H1 (cell line): ENCODE measurements around the gene COL27A1. TPM values are rescaled to one million over a fixed set of nuclear protein-coding genes. Genes with fewer than 3 reads are reported as not detected.

Experiments used
- CTCF ChIA-PET: fragments of 300-600 bp; sonication (Branson Sonifier 250); formaldehyde crosslinking; loops from one replicate; lab custom pipeline; 2021; ENCODE audit not compliant: partially characterized antibody; lab: Charles Lee
- POLR2A ChIA-PET: fragments of 300-600 bp; sonication (Branson Sonifier 250); formaldehyde crosslinking; loops from one replicate; lab custom pipeline; 2021; ENCODE audit warnings: inconsistent platforms; ENCODE audit not compliant: partially characterized antibody; lab: Charles Lee
- DNase-seq, 2 experiments: peaks; one replicate each; pipeline versions ENCODE4 v3.0.0 to v3.0.0-alpha.2; 2010 to 2022; ENCODE audit warnings: low spot score in 2 of 2, low read depth in 1 of 2, mixed read lengths in 1 of 2
- FAIRE-seq: peaks from 2 replicates; lab custom pipeline; 2011; peaks lifted over from hg19 to GRCh38; lab: Jason Lieb, UNC
- H2AFZ ChIP-seq: 2 replicates; pipeline ENCODE4 v1.8.1; 2012; ENCODE audit warnings: low read length, inconsistent platforms
- H2AK5ac ChIP-seq: 2 replicates; pipeline ENCODE4 v1.6.1; 2013; ENCODE audit warnings: low read depth, low read length
- H2BK120ac ChIP-seq: replicated peaks from 2 replicates; pipeline ENCODE3; 2013; ENCODE audit warnings: low read depth, low read length, inconsistent platforms
- H2BK12ac ChIP-seq: 2 replicates; pipeline ENCODE4 v1.6.1; 2013; ENCODE audit warnings: low read depth, low read length
- H2BK15ac ChIP-seq: 2 replicates; pipeline ENCODE4 v1.6.1; 2013; ENCODE audit warnings: low read length
- H2BK20ac ChIP-seq: 2 replicates; pipeline ENCODE4 v1.6.1; 2013; ENCODE audit warnings: low read length
- H2BK5ac ChIP-seq: 2 replicates; pipeline ENCODE4 v1.6.1; 2013; ENCODE audit warnings: low read depth, low read length
- H3K14ac ChIP-seq: 2 replicates; pipeline ENCODE4 v1.6.1; 2013; ENCODE audit warnings: inconsistent platforms; ENCODE audit not compliant: insufficient read length
- H3K18ac ChIP-seq: 2 replicates; pipeline ENCODE4 v1.6.1; 2013; ENCODE audit warnings: low read length; ENCODE audit errors: extremely low read depth
- H3K23ac ChIP-seq: 2 replicates; pipeline ENCODE4 v1.6.1; 2013; ENCODE audit warnings: inconsistent platforms; ENCODE audit not compliant: insufficient read length
- H3K23me2 ChIP-seq: 2 replicates; pipeline ENCODE4 v1.6.1; 2013; ENCODE audit warnings: low read depth, low read length
- H3K27ac ChIP-seq: 2 replicates; pipeline ENCODE4 v1.6.1; 2011; ENCODE audit warnings: low read depth, low read length, inconsistent platforms
- H3K27me3 ChIP-seq, 4 experiments: replicated peaks in 1 of 4; 1 replicate in 1 of 4; 2 replicates in 3 of 4; pipeline versions ENCODE4 v1.6.1 to v1.8.1; 2011 to 2013; ENCODE audit warnings: low read length in 3 of 4, mild to moderate bottlenecking in 3 of 4, inconsistent platforms in 2 of 4, mixed read lengths in 2 of 4, moderate library complexity in 1 of 4; ENCODE audit not compliant: control insufficient read depth in 3 of 4, insufficient read depth in 3 of 4; ENCODE audit errors: extremely low read depth in 1 of 4
- H3K36me3 ChIP-seq, 4 experiments: 2 replicates each; pipeline versions ENCODE4 v1.6.1 to v1.8.1; 2011 to 2013; ENCODE audit warnings: mild to moderate bottlenecking in 4 of 4, low read length in 3 of 4, moderate library complexity in 2 of 4, control low read depth in 1 of 4, inconsistent platforms in 1 of 4; ENCODE audit not compliant: insufficient read depth in 4 of 4, control insufficient read depth in 2 of 4
- H3K4ac ChIP-seq: replicated peaks from 2 replicates; pipeline ENCODE3; 2013; ENCODE audit warnings: low read length, low read depth, mixed read lengths, inconsistent platforms; ENCODE audit not compliant: insufficient read length
- H3K4me1 ChIP-seq, 4 experiments: replicated peaks in 1 of 4; 1 replicate in 1 of 4; 2 replicates in 3 of 4; pipeline versions ENCODE4 v1.6.1 to v1.8.1; 2011 to 2013; ENCODE audit warnings: low read length in 3 of 4, inconsistent platforms in 2 of 4, mixed read lengths in 1 of 4; ENCODE audit not compliant: insufficient read depth in 4 of 4, control insufficient read depth in 3 of 4
- H3K4me2 ChIP-seq, 2 experiments: 2 replicates each; pipeline versions ENCODE4 v1.6.1 to v1.8.1; 2011 to 2013; ENCODE audit warnings: low read depth in 2 of 2, low read length in 2 of 2, control low read depth in 1 of 2, inconsistent platforms in 1 of 2, mild to moderate bottlenecking in 1 of 2; ENCODE audit not compliant: insufficient read depth in 1 of 2
- H3K4me3 ChIP-seq, 4 experiments: fragments of 200-600, 300-600 bp in 1 of 4; sonication (generic), shearing (Covaris generic), sonication (Bioruptor Twin) in 1 of 4; 2 replicates each; pipeline versions ENCODE4 v1.5.1 to v1.8.1; 2011 to 2016; ENCODE audit warnings: low read length in 4 of 4, low read depth in 3 of 4, control low read depth in 2 of 4, inconsistent platforms in 2 of 4, mild to moderate bottlenecking in 2 of 4, mixed read lengths in 1 of 4, moderate library complexity in 1 of 4; ENCODE audit not compliant: insufficient read depth in 2 of 4; ENCODE audit errors: extremely low read depth in 1 of 4
- H3K56ac ChIP-seq: replicated peaks from 2 replicates; pipeline ENCODE3; 2013; ENCODE audit warnings: low read depth, mild to moderate bottlenecking, mixed read lengths, low read length, inconsistent platforms; ENCODE audit not compliant: insufficient read length
- H3K79me1 ChIP-seq: 2 replicates; pipeline ENCODE4 v1.6.1; 2013; ENCODE audit warnings: low read depth, low read length, control low read depth
- H3K79me2 ChIP-seq, 2 experiments: 2 replicates each; pipeline versions ENCODE4 v1.6.1 to v1.8.1; 2012 to 2013; ENCODE audit warnings: low read length in 2 of 2, mild to moderate bottlenecking in 2 of 2, inconsistent platforms in 1 of 2; ENCODE audit not compliant: insufficient read depth in 2 of 2, control insufficient read depth in 1 of 2
- H3K9ac ChIP-seq, 4 experiments: replicated peaks in 1 of 4; 1 replicate in 1 of 4; 2 replicates in 3 of 4; pipeline versions ENCODE4 v1.6.1 to v1.8.1; 2011 to 2013; ENCODE audit warnings: low read depth in 3 of 4, low read length in 3 of 4, control low read depth in 2 of 4, mild to moderate bottlenecking in 2 of 4, moderate library complexity in 2 of 4, inconsistent platforms in 1 of 4; ENCODE audit errors: extremely low read depth in 1 of 4
- H3K9me3 ChIP-seq, 2 experiments: 2 replicates each; pipeline versions ENCODE4 v1.6.1 to v1.8.1; 2012 to 2013; ENCODE audit warnings: mild to moderate bottlenecking in 2 of 2, moderate library complexity in 2 of 2, control low read depth in 1 of 2, inconsistent platforms in 1 of 2, low read depth in 1 of 2, low read length in 1 of 2, mixed read lengths in 1 of 2; ENCODE audit not compliant: insufficient read depth in 2 of 2
- H4K20me1 ChIP-seq, 2 experiments: replicated peaks in 1 of 2; 2 replicates each; pipeline versions ENCODE3 to v1.8.1; 2011 to 2013; ENCODE audit warnings: inconsistent platforms in 2 of 2, low read length in 2 of 2, mild to moderate bottlenecking in 1 of 2; ENCODE audit not compliant: insufficient read depth in 2 of 2, control insufficient read depth in 1 of 2
- H4K5ac ChIP-seq: 2 replicates; pipeline ENCODE4 v1.6.1; 2013; ENCODE audit warnings: low read length, low read depth, mixed read lengths, inconsistent platforms; ENCODE audit not compliant: insufficient read length
- H4K8ac ChIP-seq: 2 replicates; pipeline ENCODE4 v1.8.0; 2013; ENCODE audit warnings: mild to moderate bottlenecking, moderate library complexity, low read length, inconsistent platforms; ENCODE audit not compliant: insufficient read depth; ENCODE audit errors: extremely low read depth
- H4K91ac ChIP-seq: replicated peaks from 2 replicates; pipeline ENCODE3; 2013; ENCODE audit warnings: low read length, mixed read lengths, inconsistent platforms; ENCODE audit not compliant: insufficient read length
- CHD1 ChIP-seq: IDR thresholded peaks from 2 replicates; pipeline ENCODE4 v1.6.1; 2012; ENCODE audit warnings: low read depth, low read length, improper control_type of control experiment
- CHD2 ChIP-seq: IDR thresholded peaks from 2 replicates; pipeline ENCODE4 v1.6.1; 2012; ENCODE audit warnings: low read length, improper control_type of control experiment
- CREB1 ChIP-seq: IDR thresholded peaks from 2 replicates; pipeline ENCODE4 v1.6.1; 2012; ENCODE audit warnings: inconsistent platforms
- HDAC6 ChIP-seq: IDR thresholded peaks from one replicate; pipeline ENCODE4 v1.7.1; 2012; ENCODE audit warnings: low read depth, mild to moderate bottlenecking, inconsistent platforms, low read length, moderate library complexity
- KDM1A ChIP-seq: fragments of 200-600, 300-600 bp; sonication (generic); IDR thresholded peaks from 2 replicates; pipeline ENCODE4 v1.7.1; 2016; ENCODE audit warnings: mild to moderate bottlenecking, low read length, borderline replicate concordance
- KDM5A ChIP-seq: fragments of 200-600 bp; IDR thresholded peaks from 2 replicates; pipeline ENCODE4 v1.7.1; 2012; ENCODE audit warnings: mild to moderate bottlenecking, low read length, inconsistent platforms, mixed read lengths
- POLR2AphosphoS5 ChIP-seq: IDR thresholded peaks from 2 replicates; pipeline ENCODE4 v1.6.1; 2011; ENCODE audit warnings: low read depth, low read length
- RBBP5 ChIP-seq: IDR thresholded peaks from 2 replicates; pipeline ENCODE4 v1.7.1; 2012; ENCODE audit warnings: low read depth, mild to moderate bottlenecking, inconsistent platforms, low read length, moderate library complexity, borderline replicate concordance
- RNF2 ChIP-seq: fragments of 200-900, 300-1000 bp; sonication (generic); IDR thresholded peaks from 2 replicates; pipeline ENCODE4 v1.7.1; 2016; ENCODE audit warnings: borderline replicate concordance, low read depth, mild to moderate bottlenecking, antibody characterized with exemption, low read length; ENCODE audit not compliant: poor library complexity, severe bottlenecking; ENCODE audit errors: missing control alignments
- SAP30 ChIP-seq: fragments of 300-600 bp; sonication (generic); IDR thresholded peaks from 2 replicates; pipeline ENCODE4 v1.7.1; 2012; ENCODE audit warnings: low read length, moderate library complexity, mild to moderate bottlenecking, inconsistent platforms; ENCODE audit not compliant: insufficient read depth, insufficient replicate concordance
- SIRT6 ChIP-seq: IDR thresholded peaks from one replicate; pipeline ENCODE4 v1.7.1; 2012; ENCODE audit warnings: low read length, inconsistent platforms
- SP1 ChIP-seq: IDR thresholded peaks from 2 replicates; pipeline ENCODE4 v1.6.1; 2011; ENCODE audit warnings: low read depth, low read length
- TAF7 ChIP-seq: optimal IDR thresholded peaks from 2 replicates; pipeline ENCODE3; 2011; ENCODE audit warnings: low read depth, mild to moderate bottlenecking, inconsistent platforms, low read length, moderate library complexity, borderline replicate concordance
- YY1 ChIP-seq: IDR thresholded peaks from 2 replicates; pipeline ENCODE4 v1.6.1; 2011; ENCODE audit warnings: low read depth, mild to moderate bottlenecking, low read length
- WGBS, 2 experiments: shearing (Covaris generic) in 1 of 2; methylation state at CpG; one replicate each; pipeline versions ENCODE4 v1.1.6 to v1.1.7; 2013 to 2015; ENCODE audit warnings: low lambda C conversion rate in 2 of 2, mixed read lengths in 2 of 2, inconsistent platforms in 1 of 2, low coverage in 1 of 2, missing lambda C conversion rate in 1 of 2; ENCODE audit not compliant: insufficient replicate concordance in 2 of 2, insufficient coverage in 1 of 2, insufficient read length in 1 of 2; ENCODE audit errors: extremely low coverage in 1 of 2, missing lambda C conversion rate in 1 of 2; 5-methylcytosine and 5-hydroxymethylcytosine counted together
- polyA plus RNA-seq, 7 experiments: library from polyadenylated mRNA; depleted of rRNA in 3 of 7; stranded (reverse) in 5 of 7; unstranded in 2 of 7; fragments of >200 nt in 5 of 7; fragments of 200-250 nt in 2 of 7; gene quantifications; 1 replicate in 5 of 7; 2 replicates in 1 of 7; 4 replicates in 1 of 7; pipeline versions ENCODE4 v1.2.1 to v1.2.3, GENCODE V29; 2011 to 2013; ENCODE audit warnings: missing spikeins in 2 of 7, mixed read lengths in 2 of 7
- total RNA-seq: library from RNA; stranded (reverse); fragmentation: NEBNext Ultra II Directional; extraction: Animal tissue kit (Norgen Biotek cat#: 25700); gene quantifications from 2 replicates; pipeline ENCODE4 v1.2.1, GENCODE V29; 2021

COL27A1 gene
- total and polyA plus RNA-seq, 2 of the 8 experiments (the other 6 are each of a cell fraction or from before 2014, with no cell fraction given): 15.1 to 22.8 TPM

DNA sequence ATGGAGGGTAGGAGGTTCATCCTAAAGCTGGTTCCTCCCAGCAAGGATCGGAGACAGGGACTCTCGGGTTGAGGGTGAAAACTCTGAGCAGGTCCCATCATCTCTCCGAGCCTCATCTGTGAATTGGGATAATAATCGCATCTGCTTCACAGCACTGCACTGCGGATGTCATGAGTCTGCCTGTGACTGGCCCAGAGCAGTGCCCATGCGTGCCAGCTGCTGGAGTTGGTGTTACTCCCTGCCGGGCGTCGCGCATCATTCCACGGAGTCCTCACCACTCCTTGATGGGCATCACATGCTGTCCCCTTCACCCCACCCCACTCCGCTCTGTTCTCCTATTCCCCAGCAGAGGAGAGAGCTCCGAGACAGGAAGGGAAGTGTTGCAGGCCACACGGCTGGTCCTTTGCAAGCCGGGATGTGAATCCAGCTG lies 132.4 kb downstream of the COL27A1 start:
- Histone ChIP-seq H3K14ac (no peak overlapping the region), H2AK5ac (no peak overlapping the region), H3K9me3 (no peaks in the 10 kb centered on the region), H3K4me3 (no peak overlapping the region), H2BK15ac (0 out of 2 replicates have a peak overlapping the region, but pooled peaks have one; percentile 76), H4K91ac (no peak overlapping the region), H2AFZ (no peak overlapping the region), H3K27me3 (no peaks in the 10 kb centered on the region), H2BK20ac (no peak overlapping the region), H4K8ac (no peak overlapping the region), H3K23me2 (no peaks in the 10 kb centered on the region), H2BK120ac (no peak overlapping the region), H3K4me1 (peaks cover 0 to 20% (median 4%) of the 10 kb centered on the region in 4 experiments; a peak in 5 of 7 replicates), H3K4me2 (0 out of 4 replicates have a peak overlapping the region, but pooled peaks of 1 of the 2 experiments have one; percentile 19), H2BK5ac (peak overlapping the region; percentile 40; the same call in 1 of the 2 replicates), H3K4ac (no peak overlapping the region), H3K79me2 (no peaks in the 10 kb centered on the region), H3K27ac (no peak overlapping the region), H4K20me1 (peaks cover 0 to 4% of the 10 kb centered on the region in 2 experiments), H3K36me3 (peaks cover 0 to 8% (median 1%) of the 10 kb centered on the region in 4 experiments; a peak in 5 of 8 replicates), H2BK12ac (peak overlapping the region; percentile 3; the same call in 1 of the 2 replicates), H3K23ac (no peak overlapping the region), H4K5ac (no peak overlapping the region), H3K18ac (no peak overlapping the region), H3K9ac (no peak overlapping the region), H3K79me1 (no peaks in the 10 kb centered on the region), H3K56ac (no peak overlapping the region)
- DNase-seq (no peak), FAIRE-seq (no peak)
- CTCF ChIA-PET: interaction anchor here (0.7 to 6.3 kb wide), 20 partner anchors 8 to 237 kb away, joined by 3 to 205 read pairs (median 4); partner anchors contain the start of genes AMBP and COL27A1
- WGBS, 2 experiments: 90% methylated on average over 15 of the region's 15 CpGs; no CpG with 5 or more reads in 1 of the 2 experiments
- POLR2A ChIA-PET: interaction anchor here (0.6 to 2.0 kb wide), 2 partner anchors 124 to 180 kb away, joined by 3 to 6 read pairs; no protein-coding TSS in a partner anchor
- TF ChIP-seq CREB1 (no peak), TAF7 (no peak), KDM1A (no peak), RNF2 (no peak), RBBP5 (no peak), YY1 (no peak), HDAC6 (no peak), SP1 (no peak), KDM5A (no peak), POLR2AphosphoS5 (no peak), CHD1 (no peak), CHD2 (no peak), SAP30 (no peak), SIRT6 (no peak)
